ENCODE results near the gene STEAP1B. TPM values are rescaled to one million over a fixed set of nuclear protein-coding genes. Genes with fewer than 3 reads are reported as not detected.
A peak's percentile ranks its signal among the peaks of the same experiment; 100 is the strongest.

Gene STEAP1B
- total and polyA plus RNA-seq, 2 donors (not counting 3 experiments of a cell fraction or from before 2014, with no cell fraction given), result 32.2 to 46.1 TPM

- TF ChIP-seq CTCF (IDR thresholded peaks at IDR 0.05; ENCODE audit: extremely low read depth in 1 of 2, insufficient read depth in 1 of 2, low read depth in 1 of 2, low read length in 2 of 2) (peak; percentile 74 to 90), POLR2A (IDR thresholded peaks at IDR 0.05; ENCODE audit: low read depth, low read length) (no peak), FOS (IDR thresholded peaks at IDR 0.05; ENCODE audit: borderline replicate concordance, insufficient read depth, low read length) (no peak), MAX (IDR thresholded peaks at IDR 0.05; ENCODE audit: insufficient read depth, insufficient read length) (peak; percentile 82)
- H3K4me3 ChIP-seq (replicated peaks in 1 of 3; ENCODE audit: insufficient read depth in 1 of 3, low read depth in 1 of 3, low read length in 3 of 3), result no peak overlapping the region
- H3K36me3 ChIP-seq (ENCODE audit: control insufficient read depth in 2 of 2, extremely low read depth in 1 of 2, insufficient read depth in 2 of 2, low read length in 2 of 2), result peaks cover 0 to 10% of the 10 kb centered on the region in 2 experiments
- peaks cover 42% of the 10 kb centered on the region for H3K4me1 ChIP-seq (ENCODE audit: control insufficient read depth, extremely low read depth, insufficient read depth, low read length)
- peaks cover 33% of the 10 kb centered on the region for H3K79me2 ChIP-seq (ENCODE audit: control insufficient read depth, insufficient read depth, low read length)
- H3K27ac ChIP-seq (ENCODE audit: insufficient read depth, low read depth, low read length), result peak overlapping the region; percentile 44
- intact Hi-C loops (cut with micrococcal nuclease) (loop anchor here (1.0 to 5.0 kb wide), 5 partner anchors 132 to 386 kb away; partner anchors contain the start of gene RAPGEF5), dilution Hi-C loops (cut with MboI; ENCODE audit: extremely low pct_ligation_motif_present, low sequenced_read_pairs) (no loop called here)
- H2AFZ ChIP-seq (ENCODE audit: low read depth, low read length), result no peak overlapping the region
- ChIA-PET CTCF (interaction anchor here (4.3 kb wide), 1 partner anchor 379 kb away, joined by 50 read pairs; no protein-coding TSS in a partner anchor), POLR2A (no interaction called here)
- FAIRE-seq (peak; percentile 84), DNase-seq (ENCODE audit: low read depth, low spot score) (peak; percentile 86)
- no peaks in the 10 kb centered on the region for H3K9me3 ChIP-seq (replicated peaks; ENCODE audit: control insufficient read depth, insufficient read depth, low read length)
- no peaks in the 10 kb centered on the region for H4K20me1 ChIP-seq (replicated peaks; ENCODE audit: control insufficient read depth, extremely low read depth, insufficient read depth, low read length)
- H3K27me3 ChIP-seq (ENCODE audit: control insufficient read depth in 2 of 2, insufficient read depth in 2 of 2, low read length in 2 of 2), result no peaks in the 10 kb centered on the region
- no peaks in the 10 kb centered on the region for H3K9me1 ChIP-seq (replicated peaks; ENCODE audit: control insufficient read depth, extremely low read depth, insufficient read depth, low read length)
- BruUV-seq (replicated peaks), result no TSS peak
- peak overlapping the region; percentile 28 for H3K9ac ChIP-seq (replicated peaks; ENCODE audit: extremely low read depth, insufficient read depth, low read length)
- no peak overlapping the region for H3K4me2 ChIP-seq (ENCODE audit: insufficient read depth, low read length)
These were observed 11.1 kb downstream of the STEAP1B start for GRCh38 chr7:22488643-22489462.
